ENCODE data around the gene GNG2. TPM values are rescaled to one million over a fixed set of nuclear protein-coding genes. Genes with fewer than 3 reads are reported as not detected.
A peak's percentile ranks its signal among the peaks of the same experiment; 100 is the strongest.

GNG2 gene
- 4.6 and 9.4 TPM in 2 replicates for total RNA-seq

DNA sequence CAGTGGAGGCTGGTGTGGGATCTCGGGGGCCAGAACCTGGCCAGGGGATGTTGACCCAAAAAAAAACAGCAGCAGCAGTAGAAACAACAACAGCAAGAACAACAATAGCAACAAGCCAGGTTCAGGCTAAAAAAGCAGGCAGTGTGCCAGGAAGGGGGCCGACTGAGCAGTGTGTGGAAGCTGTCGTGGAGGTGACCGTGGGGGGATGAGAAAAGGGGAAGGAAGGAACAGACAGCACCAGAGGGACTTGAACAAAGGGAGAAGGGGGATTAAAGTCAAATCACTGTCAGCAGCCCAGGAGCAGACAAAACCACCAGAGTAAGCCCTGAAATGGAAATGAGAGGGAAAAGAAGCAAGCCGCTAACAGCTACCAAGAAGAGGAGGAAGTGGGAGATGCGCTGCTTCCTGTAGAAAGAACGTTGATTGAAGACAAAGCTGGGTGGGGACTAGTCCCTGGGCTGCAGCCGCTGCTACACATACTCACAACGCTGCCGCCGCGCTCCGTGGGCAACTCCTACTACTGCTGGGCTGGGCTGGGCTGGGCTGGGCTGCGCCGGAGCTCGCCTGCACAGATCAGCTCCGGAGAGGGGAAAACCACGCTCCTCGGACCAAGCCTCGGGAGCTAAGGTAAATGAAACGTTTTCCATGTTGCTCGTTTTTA lies at the start of gene GNG2:
GNG2 (plus strand) TSS at position 449 of the 661 bp plus-strand sequence. CDS start 90,067 bp downstream, outside the sequence.
- peak; percentile 16 to 65 for DNase-seq (ENCODE audit: low read depth in 2 of 2)

DNA sequence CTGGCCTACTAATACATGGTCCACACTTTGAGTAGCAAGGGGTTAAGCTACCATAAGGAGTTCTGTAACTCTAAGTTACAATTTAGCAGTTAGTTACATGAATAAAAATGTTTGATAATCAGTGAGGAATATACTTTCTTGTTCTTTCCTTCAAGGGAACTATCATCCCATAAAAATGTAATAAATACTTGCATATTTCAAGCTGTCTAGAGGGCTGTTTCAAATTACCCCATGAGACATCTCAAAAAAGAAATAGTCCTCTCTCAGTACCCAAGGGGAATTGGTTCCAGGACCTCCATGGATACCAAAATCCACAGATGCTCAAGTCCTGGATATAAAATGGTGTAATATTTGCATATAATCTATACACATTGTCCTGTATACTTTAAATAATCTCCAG lies 48.7 kb upstream of the GNG2 start:
- no peak for DNase-seq (ENCODE audit: low read depth in 2 of 2)

DNA sequence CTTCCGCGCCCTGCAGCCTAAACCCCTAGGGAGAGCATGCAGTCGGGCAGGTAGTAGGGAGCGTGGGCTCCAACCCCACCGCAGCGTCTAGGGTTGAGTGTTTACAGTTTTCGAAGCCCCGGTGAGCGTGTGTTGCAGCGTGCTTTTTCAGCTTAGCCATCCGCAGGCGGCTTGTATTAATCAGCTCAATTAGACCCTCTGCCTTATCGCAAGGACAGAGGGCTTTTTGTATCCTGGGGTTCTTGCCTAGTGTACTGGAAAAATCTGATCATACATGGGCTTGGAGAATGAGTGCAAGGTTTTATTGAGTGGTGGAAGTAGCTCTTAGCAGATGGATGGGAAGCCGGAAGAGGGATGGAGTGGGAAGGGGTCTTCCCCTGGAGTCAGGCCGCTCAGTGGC lies 44.4 kb upstream of the GNG2 start:
- no peak for DNase-seq (ENCODE audit: low read depth in 2 of 2)

DNA sequence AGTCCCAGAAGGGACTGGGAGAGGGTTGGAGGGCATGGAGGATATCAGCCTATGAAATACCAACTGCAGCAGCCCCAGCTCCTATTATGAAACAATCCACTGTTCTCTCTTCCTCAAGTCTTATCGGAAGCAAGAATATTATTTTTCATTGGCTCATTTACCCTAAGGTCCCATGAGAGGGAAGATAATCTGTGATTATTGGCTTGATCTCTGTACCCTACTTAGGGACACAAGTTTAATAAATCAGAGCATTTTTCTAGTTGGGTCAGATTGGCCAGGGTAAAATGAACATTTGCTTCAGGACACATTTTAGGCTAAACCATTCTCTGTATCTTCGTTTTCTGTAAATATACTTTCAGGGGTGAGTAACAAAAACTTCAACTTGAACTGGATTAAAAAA lies 43.1 kb upstream of the GNG2 start:
- no peak for DNase-seq (ENCODE audit: low read depth in 2 of 2)

DNA sequence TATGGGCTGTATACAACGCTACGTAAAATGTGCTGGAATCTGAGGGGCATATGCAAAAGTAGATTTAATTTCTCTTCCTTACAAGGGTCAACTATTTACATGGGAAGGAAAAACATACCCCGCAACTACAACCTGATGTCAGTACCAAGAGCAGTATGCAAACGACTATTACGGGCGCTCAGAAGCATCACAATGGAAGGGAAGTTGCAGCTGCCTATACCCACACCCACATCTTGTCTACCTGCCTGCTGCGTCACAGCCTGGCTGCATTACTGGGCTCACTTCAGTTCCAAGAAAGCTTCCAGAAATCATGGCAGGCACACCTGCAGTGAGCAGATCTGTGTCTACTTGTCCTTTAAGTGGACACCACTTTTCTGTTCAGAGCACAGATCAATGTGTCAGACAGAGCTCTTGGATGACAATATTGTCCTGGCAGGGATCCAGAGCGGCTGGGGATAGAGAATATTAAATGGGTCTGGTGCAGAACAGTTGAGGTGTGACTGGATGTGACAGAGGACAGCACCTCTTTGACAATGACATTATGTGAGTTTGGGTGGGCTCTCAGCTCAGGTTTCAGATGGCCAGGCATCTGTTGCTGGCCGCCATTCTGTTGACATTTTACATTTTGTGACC lies 41.5 kb upstream of the GNG2 start:
- no peak for DNase-seq (ENCODE audit: low read depth in 2 of 2)

DNA sequence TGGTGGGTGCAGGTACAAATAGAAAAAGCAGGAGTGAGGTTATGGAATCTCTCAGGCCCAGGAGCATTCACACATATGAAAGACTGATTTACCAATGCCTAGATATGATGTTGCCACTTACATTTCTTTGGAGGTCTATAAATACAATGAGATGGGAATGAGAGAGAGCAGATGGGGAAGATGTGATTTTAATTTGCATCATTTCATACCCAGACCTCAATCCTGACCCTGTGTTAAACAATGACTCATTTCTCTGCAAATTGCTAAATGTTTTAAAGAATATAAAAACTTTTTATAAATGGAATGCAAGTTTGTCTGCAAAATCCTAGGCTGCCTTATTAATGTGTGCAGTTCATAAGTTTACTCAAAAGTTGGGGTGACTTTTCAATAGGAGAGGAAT lies 38.6 kb upstream of the GNG2 start:
- no peak for DNase-seq (ENCODE audit: low read depth in 2 of 2)

DNA sequence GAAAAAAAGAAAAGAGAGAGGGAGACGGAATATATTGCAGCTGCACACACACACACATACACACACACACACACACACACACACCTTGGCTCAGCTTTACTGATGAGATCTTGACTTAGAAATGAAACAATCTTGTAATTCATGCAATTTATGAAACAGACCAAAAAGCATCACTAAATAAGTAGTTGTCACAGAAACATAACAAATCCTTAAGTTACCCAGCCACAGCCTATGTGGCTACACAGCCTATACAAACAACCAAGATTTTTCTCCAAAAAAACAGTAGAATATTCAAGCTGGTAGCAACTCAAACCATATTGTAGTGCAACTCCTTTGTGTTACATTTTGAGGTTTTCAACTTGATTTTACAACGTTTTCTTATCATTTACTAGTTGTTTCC lies 37.9 kb upstream of the GNG2 start:
- no peak for DNase-seq (ENCODE audit: low read depth in 2 of 2)

DNA sequence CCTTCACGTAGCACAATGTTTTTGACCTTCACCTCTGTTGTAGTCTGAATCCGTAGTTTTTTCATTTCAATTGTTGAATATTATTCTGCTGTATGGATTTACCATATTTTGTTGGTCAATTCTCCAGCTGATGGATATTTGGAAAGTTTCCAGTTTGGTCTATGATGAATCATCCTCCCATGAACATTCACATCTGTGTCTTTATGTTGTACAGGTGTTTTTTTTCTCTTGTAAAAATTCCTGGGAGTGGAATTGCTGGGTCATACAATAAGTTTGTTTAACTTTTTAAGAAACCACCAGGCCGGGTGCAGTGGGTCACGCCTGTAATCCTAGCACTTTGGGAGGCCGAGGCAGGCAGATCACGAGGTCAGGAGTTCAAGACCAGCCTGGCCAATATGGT lies 36.7 kb upstream of the GNG2 start:
- DNase-seq (ENCODE audit: low read depth in 2 of 2), result no peak

DNA sequence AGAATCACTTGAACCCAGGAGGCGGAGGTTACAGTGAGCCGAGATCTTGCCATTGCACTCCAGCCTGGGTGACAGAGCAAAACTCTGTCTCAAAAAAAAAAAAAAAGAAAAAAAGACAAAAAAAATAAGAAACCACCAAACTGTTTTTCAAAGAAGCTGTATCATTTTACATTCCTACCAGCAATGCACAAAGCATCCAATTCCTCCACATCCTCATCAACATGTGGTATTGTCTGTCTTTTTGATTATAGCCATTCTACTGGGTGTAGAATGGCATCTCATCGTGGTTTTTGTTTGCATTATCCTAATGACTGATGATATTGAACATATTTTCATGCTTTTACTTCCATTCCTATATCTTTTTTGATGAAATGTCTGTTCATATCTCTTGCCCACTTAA lies 36.2 kb upstream of the GNG2 start:
- DNase-seq (ENCODE audit: low read depth in 2 of 2), result no peak

DNA sequence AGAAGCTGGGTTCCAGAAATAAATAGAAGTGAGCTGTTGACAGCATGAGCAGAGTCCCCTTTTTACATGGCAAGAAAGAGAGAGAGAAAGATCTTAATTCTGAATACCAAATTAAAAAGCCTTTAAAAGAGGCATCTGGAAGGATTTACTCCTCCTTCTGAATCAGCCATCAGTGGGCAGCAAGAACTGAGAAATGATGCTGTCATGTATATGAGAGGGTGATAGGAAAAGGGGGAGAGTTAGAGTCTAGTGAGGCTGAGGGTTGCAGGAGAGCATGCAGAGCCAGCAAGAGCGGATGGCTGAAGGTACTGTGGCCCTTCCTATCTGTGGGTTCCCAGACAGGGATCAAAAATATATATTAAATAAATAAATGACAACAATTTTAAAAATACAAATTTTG lies 34.5 kb upstream of the GNG2 start:
- DNase-seq (ENCODE audit: low read depth in 2 of 2), result no peak

DNA sequence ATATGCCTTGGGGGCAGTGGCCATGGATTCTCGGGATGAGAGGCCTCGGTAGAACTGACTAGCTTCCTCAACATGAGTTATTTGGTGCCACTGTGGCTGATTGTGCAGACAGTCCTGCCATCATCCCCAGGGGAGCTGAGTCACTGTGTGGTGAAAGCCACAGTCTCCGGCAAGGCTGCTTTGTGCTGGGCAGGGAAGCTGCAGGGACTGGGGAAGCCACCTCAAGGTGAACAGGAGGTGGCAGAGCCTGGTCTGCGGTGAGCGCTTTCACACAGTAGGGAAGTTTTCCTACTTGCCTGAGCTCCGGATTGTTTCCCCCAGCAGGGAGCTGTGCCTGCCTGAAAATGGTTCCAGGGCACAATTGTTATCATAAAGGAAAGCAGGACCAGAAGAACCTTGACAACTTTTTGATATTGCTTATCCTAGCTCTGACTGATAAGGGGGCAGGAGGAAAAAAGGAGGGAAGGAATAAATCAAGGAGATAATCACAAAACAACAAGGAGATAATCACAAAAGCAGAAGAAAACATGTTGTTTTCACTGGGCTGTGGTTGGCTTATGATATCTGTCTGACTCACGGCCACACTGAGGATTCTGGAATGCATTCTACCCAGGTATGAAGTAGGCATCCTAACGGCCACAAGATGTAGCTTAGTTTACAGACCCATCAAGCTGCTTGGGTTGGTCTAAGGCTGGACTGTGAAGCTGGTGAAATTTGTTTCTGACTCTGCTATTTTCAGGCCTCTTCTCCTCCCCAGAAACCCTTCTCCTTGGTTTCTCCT lies 32.2 kb upstream of the GNG2 start:
- no peak for DNase-seq (ENCODE audit: low read depth in 2 of 2)

DNA sequence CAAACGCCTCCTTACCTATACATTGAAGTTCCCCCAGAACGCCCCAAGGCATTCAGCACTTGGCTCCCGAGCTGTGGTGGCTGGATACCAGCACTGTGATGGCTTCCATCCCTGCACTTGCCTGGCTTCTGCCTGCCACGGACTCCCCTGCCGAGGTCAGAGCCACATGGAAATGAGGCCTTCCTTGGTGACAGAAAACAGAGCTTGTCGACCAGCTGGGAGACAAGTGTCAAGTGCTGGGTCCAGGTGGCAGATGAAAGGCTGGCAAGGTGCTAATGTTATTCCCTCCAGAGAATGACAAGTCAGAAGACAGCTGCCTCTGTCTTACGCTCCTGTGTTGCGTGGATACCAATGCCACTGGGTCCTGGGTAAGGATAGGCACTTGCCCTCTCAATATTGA lies 26.2 kb upstream of the GNG2 start:
- DNase-seq (ENCODE audit: low read depth in 2 of 2), result no peak

DNA sequence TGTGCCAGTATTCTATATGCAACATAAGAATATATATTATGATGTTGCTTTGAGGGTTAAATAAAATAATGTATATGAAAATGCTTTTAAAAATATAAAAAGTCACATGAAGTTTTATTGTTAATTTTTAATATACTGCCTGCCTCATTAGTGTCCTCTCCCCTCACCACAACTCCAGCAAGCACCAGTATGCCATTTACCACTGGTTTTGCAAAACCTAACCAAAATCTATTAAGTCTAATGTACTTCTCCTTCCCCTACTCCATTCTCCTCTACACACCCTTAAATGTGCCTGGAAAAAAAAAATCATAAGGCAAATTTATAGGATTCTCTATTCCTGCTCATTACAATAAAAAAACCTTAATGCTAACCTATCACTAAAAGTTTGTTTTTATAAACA lies 24.0 kb upstream of the GNG2 start:
- no peak for DNase-seq (ENCODE audit: low read depth in 2 of 2)

DNA sequence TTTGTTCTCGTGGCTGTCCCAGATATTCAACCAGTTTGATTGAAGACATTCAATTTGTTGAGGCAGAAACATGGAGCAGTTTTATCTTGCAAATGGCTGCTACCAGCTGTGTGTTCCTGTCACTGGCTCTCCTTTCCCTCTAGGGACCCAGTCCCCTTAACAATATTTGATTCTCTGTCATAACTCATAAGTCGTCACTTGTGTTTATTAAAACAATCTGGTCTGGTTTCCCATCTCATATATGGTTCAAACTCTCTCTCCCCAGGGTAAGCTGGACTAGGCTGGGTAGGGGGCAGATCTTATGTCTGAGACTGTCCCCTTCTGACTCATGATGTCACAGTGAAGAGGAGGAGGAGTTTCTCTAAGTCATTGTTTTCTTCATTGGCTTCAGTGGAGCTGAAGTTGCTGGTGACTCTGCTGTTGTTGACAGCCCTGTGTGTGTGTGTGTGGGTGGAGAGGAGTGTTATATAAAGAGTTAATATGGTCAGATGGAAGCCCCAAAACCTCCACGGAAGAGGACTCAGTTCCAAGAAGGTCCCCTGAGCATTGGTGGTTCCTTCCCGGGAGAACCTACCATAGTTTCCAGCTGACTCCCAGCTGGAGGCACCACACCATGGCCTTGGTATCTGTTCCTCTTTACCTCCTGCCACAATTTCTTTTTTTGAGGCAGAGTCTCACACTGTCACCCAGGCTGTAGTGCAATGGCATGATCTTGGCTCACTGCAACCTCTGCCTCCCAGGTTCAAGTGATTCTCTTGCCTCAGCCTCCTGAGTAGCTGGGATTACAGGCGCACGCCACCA lies 16.1 kb upstream of the GNG2 start:
- DNase-seq (ENCODE audit: low read depth in 2 of 2), result no peak

DNA sequence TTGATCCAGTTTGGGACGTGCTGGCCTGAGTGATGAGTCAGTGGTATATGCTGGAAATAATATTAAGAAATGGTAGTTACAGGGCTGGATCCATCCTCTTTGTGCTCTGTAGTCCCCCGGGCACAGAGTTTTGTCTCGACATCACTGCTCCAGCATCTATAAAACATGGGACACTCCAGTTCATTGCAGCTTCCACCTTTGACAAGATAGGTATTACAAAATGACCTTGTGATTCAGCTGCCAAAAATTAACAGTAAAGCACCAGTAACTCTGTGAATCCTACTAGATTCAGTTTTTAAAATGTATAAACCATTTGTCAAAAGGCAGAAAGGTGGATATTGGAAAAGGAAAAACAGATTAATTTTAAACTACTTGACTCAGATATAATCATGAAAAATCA lies 14.6 kb upstream of the GNG2 start:
- no peak for DNase-seq (ENCODE audit: low read depth in 2 of 2)

DNA sequence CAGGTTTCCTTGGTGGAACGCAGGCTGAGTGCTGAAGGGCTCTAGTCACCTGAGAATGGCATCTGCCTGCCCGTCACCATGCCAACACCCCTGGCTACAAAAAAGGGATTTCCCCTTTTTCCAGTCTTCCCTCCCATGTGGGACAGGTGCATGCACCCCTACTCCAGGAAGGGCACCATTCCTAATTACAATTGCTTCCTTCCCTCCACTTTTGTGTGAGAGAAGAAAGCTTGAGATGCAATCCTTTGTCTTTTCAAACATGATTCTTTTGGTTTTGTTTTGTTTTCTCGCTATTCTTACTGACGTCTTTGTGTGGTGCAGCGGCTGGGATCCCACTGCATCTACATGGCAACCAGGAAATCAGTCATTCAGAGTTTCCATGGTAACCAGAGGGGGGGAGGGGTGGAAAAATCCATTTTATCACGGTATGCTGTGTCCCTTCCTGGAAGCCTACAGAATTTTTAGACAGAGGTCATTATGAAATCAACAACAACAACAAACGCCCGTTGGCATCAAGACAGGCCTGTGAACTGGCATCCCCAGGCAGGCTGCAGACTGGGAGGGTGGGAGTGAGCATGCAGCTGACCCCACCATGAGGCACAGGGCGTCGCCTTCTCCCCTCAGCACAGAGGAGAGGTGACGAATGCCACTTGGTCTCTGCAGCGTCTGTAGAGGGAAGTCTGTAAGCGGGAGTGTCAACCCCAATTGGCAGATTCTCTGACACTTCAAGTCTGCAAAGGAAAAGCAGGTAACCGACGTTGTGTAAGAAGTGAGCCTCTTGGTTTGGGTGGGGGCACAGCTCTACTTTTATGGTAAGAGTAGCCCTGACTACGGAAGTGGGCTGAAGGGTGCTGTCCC lies 13.6 kb upstream of the GNG2 start:
- peak; percentile 80 to 84 for DNase-seq (ENCODE audit: low read depth in 2 of 2)

DNA sequence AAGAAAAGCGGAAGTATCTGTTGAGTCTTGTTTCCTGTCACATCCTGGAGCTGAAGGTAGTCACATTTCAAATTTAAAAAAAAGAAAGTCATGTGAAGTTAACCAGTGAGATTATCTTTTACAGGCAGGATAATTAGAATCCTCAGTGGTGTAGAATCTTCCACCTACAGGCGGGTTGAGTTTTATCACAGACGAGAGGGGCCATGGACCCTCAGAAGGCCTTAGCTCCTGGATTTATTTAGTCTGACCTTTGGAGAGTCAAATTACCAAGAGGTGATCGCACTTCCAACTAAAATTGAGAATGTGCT lies 13.0 kb upstream of the GNG2 start:
- peak in 1 of 2 donors; percentile 18 for DNase-seq (ENCODE audit: low read depth in 2 of 2)

DNA sequence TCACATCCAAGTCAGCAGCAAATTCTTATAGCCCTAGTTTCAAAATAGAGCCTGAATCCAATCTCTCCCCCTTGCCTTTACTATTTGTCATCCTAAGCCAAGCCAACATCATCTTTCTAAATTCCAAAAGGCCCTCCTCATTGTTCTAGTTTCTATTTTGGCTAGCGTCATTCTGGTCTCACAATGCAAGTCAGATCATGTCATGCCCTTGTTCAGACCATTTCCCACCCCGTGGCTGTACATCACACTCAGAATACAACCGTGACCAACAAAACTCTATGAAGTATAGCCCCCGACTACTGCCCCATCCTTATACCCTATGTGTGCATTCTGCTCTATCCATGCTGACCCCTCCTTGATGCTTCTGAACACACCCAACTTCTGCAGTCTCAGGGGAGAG lies 12.3 kb upstream of the GNG2 start:
- no peak for DNase-seq (ENCODE audit: low read depth in 2 of 2)

DNA sequence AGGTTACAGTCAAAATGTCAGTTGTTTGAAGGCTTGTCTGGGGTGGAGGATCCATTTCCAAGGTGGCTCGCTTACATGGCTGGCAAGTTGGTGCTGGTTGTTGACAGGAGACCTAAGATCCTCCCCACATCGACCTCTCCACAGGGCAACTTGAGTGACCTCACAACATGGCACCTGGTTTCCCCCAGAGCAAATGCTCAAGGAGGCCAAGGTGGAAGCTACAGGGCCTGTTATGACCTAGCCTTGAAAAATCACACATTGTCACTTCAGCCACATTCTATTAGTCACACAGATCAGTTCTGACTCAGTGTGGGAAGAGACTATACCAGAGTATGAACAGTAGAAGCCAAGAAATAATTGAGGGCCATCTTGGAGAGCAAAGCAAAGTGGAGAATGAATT lies 11.3 kb upstream of the GNG2 start:
- no peak for DNase-seq (ENCODE audit: low read depth in 2 of 2)

DNA sequence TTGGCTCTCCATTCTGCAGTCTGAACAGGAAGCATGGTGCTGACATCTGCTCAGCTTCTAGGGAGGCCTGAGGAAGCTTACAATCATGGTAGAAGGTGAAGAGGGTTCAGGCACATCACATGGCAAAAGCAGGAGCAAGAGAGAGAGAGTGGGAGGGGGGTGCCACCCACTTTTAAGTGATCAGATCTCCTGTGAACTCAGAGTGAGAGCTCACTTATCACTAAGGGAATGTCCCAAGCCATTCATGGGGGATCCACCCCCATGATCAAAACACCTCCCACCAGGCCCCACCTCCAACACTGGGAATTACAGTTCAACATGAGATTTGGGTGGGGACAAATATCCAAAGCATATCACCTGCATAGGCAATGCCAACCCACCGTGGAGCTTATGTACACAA lies 9.8 kb upstream of the GNG2 start:
- DNase-seq (ENCODE audit: low read depth in 2 of 2), result no peak

DNA sequence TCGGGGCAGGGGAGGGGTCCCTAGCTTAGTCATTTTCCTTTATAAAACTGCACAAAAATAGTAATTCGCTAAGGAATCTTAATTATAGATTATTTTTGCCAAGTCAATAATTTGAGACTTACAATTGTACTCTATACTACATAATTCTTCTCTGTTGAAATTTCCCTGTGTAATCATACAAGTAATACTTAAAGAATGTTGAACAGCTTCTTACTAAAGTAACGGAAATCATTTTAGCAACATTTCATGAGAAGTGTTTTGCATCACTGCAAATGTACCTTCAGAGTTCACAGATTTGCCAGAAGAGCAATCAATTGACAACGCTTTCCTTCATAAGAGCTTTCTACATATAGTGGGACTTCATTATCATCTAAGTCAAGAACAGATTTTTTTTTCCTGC lies 7.9 kb upstream of the GNG2 start:
- DNase-seq (ENCODE audit: low read depth in 2 of 2), result no peak

Data from dermis microvascular lymphatic vessel endothelial cell (primary cell).